ENCODE results near the gene MRGPRE.

Gene MRGPRE

GRCh38 chr11:3177931-3178330 lies 54.3 kb downstream of the MRGPRE start:
- DNase-seq: peak; percentile 40

Data from fibroblast of skin of scalp (primary cell).